Fibroblast of skin of scalp (primary cell): ENCODE data around the gene DNAJB9. TPM values are rescaled to one million over a fixed set of nuclear protein-coding genes. Genes with fewer than 3 reads are reported as not detected.
"Not testable (repeated sequence)": the region's sequence is repeated elsewhere in the genome, so short reads cannot be mapped to it uniquely, and the experiment has no call there.

Experiments
- DNase-seq: peaks from one replicate; pipeline ENCODE4 v3.0.0-alpha.2; 2013
- polyA plus RNA-seq, 2 experiments: library from polyadenylated mRNA; unstranded; fragments of 120-200 nt; gene quantifications; one replicate each; pipeline ENCODE4 v1.2.1, GENCODE V29; 2013; ENCODE audit not compliant: insufficient read length in 2 of 2

The DNAJB9 gene
- 16.8 TPM for polyA plus RNA-seq (2013, experiment 1 of 2; ENCODE audit: insufficient read length)
- polyA plus RNA-seq (2013, experiment 2 of 2; ENCODE audit: insufficient read length) = 18.8 TPM

- peak; percentile 100 for DNase-seq
Measured at GRCh38 chr7:108569381-108570145, at the start of gene DNAJB9, which contains the start of gene THAP5. Gene DNAJB9 (plus strand): TSS chr7:108569874. CDS start chr7:108571727, 1,853 bp downstream. Gene THAP5 (minus strand): TSS chr7:108569706. CDS start chr7:108569569, 137 bp downstream.

- no peak for DNase-seq
Measured at GRCh38 chr7:108522780-108523179, 46.9 kb upstream of the DNAJB9 start.

GRCh38 chr7:108525327-108525984, 44.2 kb upstream of the DNAJB9 start:
- DNase-seq = peak; percentile 83

- DNase-seq = peak; percentile 100
Measured at GRCh38 chr7:108525985-108526767, 43.5 kb upstream of the DNAJB9 start, which contains the start of gene PNPLA8. Gene PNPLA8 (minus strand): TSS chr7:108526135. CDS start chr7:108515491, 10,644 bp downstream.

GRCh38 chr7:108526768-108527017, 43.0 kb upstream of the DNAJB9 start:
- no peak for DNase-seq

GRCh38 chr7:108528183-108528712, 41.4 kb upstream of the DNAJB9 start:
- DNase-seq = no peak

- DNase-seq = no peak
Measured at GRCh38 chr7:108529341-108529740, 40.3 kb upstream of the DNAJB9 start.

GRCh38 chr7:108533712-108534111, 36.0 kb upstream of the DNAJB9 start:
- no peak for DNase-seq

- DNase-seq = no peak
Measured at GRCh38 chr7:108535257-108535656, 34.4 kb upstream of the DNAJB9 start.

GRCh38 chr7:108535744-108536143, 33.9 kb upstream of the DNAJB9 start:
- no peak for DNase-seq

GRCh38 chr7:108537229-108537628, 32.4 kb upstream of the DNAJB9 start:
- DNase-seq = no peak

GRCh38 chr7:108538236-108538635, 31.4 kb upstream of the DNAJB9 start:
- DNase-seq = not testable (repeated sequence)

GRCh38 chr7:108538685-108539084, 31.0 kb upstream of the DNAJB9 start:
- DNase-seq = not testable (repeated sequence)

- DNase-seq = no peak
Measured at GRCh38 chr7:108541478-108541877, 28.2 kb upstream of the DNAJB9 start.

- not testable (repeated sequence) for DNase-seq
Measured at GRCh38 chr7:108548141-108548896, 21.4 kb upstream of the DNAJB9 start.

- DNase-seq = not testable (repeated sequence)
Measured at GRCh38 chr7:108556665-108557064, 13.0 kb upstream of the DNAJB9 start.

- DNase-seq = no peak
Measured at GRCh38 chr7:108557191-108557590, 12.5 kb upstream of the DNAJB9 start.

GRCh38 chr7:108557617-108558016, 12.1 kb upstream of the DNAJB9 start:
- no peak for DNase-seq

GRCh38 chr7:108559253-108559652, 10.4 kb upstream of the DNAJB9 start:
- DNase-seq = no peak

- DNase-seq = peak; percentile 50
Measured at GRCh38 chr7:108561047-108561619, 8.5 kb upstream of the DNAJB9 start.

GRCh38 chr7:108565987-108566386, 3.7 kb upstream of the DNAJB9 start:
- no peak for DNase-seq
